HG03460 (cell line): ENCODE data around the gene CACNA1A.
"Not testable (repeated sequence)": the region's sequence is repeated elsewhere in the genome, so short reads cannot be mapped to it uniquely, and the experiment has no call there.

Experiments
- ATAC-seq: cut with Tn5 transposase; IDR thresholded peaks from one replicate; pipeline ENCODE4 v1.9.1; 2021; ENCODE audit not compliant: unreplicated experiment

Gene CACNA1A

GRCh38 chr19:13506471-13506820 lies at the start of gene CACNA1A:
CACNA1A (minus strand) TSS chr19:13506479; CDS start chr19:13506224, 255 bp downstream.
- ATAC-seq: no peak

GRCh38 chr19:13554506-13555240 lies 48.4 kb upstream of the CACNA1A start:
- no peak for ATAC-seq

GRCh38 chr19:13553880-13554400 lies 47.7 kb upstream of the CACNA1A start:
- ATAC-seq: no peak

- no peak for ATAC-seq
These were observed 41.9 kb upstream of the CACNA1A start for GRCh38 chr19:13548131-13548530.

GRCh38 chr19:13547102-13547501 lies 40.8 kb upstream of the CACNA1A start:
- ATAC-seq: no peak

- ATAC-seq: no peak
These were observed 38.1 kb upstream of the CACNA1A start for GRCh38 chr19:13544423-13544822.

GRCh38 chr19:13541554-13541953 lies 35.3 kb upstream of the CACNA1A start:
- no peak for ATAC-seq

- no peak for ATAC-seq
These were observed 33.1 kb upstream of the CACNA1A start for GRCh38 chr19:13539332-13539731.

- ATAC-seq: no peak
These were observed 32.4 kb upstream of the CACNA1A start for GRCh38 chr19:13538601-13539253.

- no peak for ATAC-seq
These were observed 31.2 kb upstream of the CACNA1A start for GRCh38 chr19:13537454-13537853.

- no peak for ATAC-seq
These were observed 24.4 kb upstream of the CACNA1A start for GRCh38 chr19:13530720-13531119.

- not testable (repeated sequence) for ATAC-seq
These were observed 23.4 kb upstream of the CACNA1A start for GRCh38 chr19:13529721-13530120.

GRCh38 chr19:13526552-13526951 lies 20.3 kb upstream of the CACNA1A start:
- ATAC-seq: no peak

GRCh38 chr19:13521066-13521465 lies 14.8 kb upstream of the CACNA1A start:
- ATAC-seq: no peak

- no peak for ATAC-seq
These were observed 5.7 kb upstream of the CACNA1A start for GRCh38 chr19:13511947-13512346.

GRCh38 chr19:13507053-13507611 lies 853 bp upstream of the CACNA1A start:
- no peak for ATAC-seq

- ATAC-seq: no peak
These were observed 363 bp downstream of the CACNA1A start for GRCh38 chr19:13505761-13506470.

GRCh38 chr19:13505164-13505695 lies 1.0 kb downstream of the CACNA1A start:
- no peak for ATAC-seq

GRCh38 chr19:13503570-13504235 lies 2.6 kb downstream of the CACNA1A start:
- ATAC-seq: no peak

GRCh38 chr19:13502231-13502630 lies 4.0 kb downstream of the CACNA1A start:
- ATAC-seq: no peak

- no peak for ATAC-seq
These were observed 6.6 kb downstream of the CACNA1A start for GRCh38 chr19:13499692-13500091.
